NCI-H748 (cell line): ENCODE results near the gene VEPH1.

ENCODE experiments used
- DNase-seq: peaks from one replicate; lab custom pipeline; 2025; ENCODE audit not compliant: unreplicated experiment; lab: John Stamatoyannopoulos, UW

Gene VEPH1

GRCh38 chr3:157526036-157526435, 22.8 kb upstream of the VEPH1 start:
- DNase-seq = no peak

GRCh38 chr3:157523814-157524213, 20.6 kb upstream of the VEPH1 start:
- DNase-seq = no peak

- no peak for DNase-seq
Observed at GRCh38 chr3:157522648-157523047, 19.4 kb upstream of the VEPH1 start.

- no peak for DNase-seq
Observed at GRCh38 chr3:157520485-157521150, 17.4 kb upstream of the VEPH1 start.

- DNase-seq = no peak
Observed at GRCh38 chr3:157518881-157519280, 15.7 kb upstream of the VEPH1 start.

GRCh38 chr3:157516928-157517327, 13.7 kb upstream of the VEPH1 start:
- no peak for DNase-seq

GRCh38 chr3:157515398-157515797, 12.2 kb upstream of the VEPH1 start:
- no peak for DNase-seq

- no peak for DNase-seq
Observed at GRCh38 chr3:157514371-157514895, 11.2 kb upstream of the VEPH1 start.

GRCh38 chr3:157513585-157513984, 10.4 kb upstream of the VEPH1 start:
- no peak for DNase-seq

- no peak for DNase-seq
Observed at GRCh38 chr3:157512534-157512933, 9.3 kb upstream of the VEPH1 start.

GRCh38 chr3:157508461-157508860, 5.2 kb upstream of the VEPH1 start:
- no peak for DNase-seq

- no peak for DNase-seq
Observed at GRCh38 chr3:157501863-157502262, 1.4 kb downstream of the VEPH1 start.

- DNase-seq = peak; percentile 44
Observed at GRCh38 chr3:157500232-157500631, 3.0 kb downstream of the VEPH1 start.

GRCh38 chr3:157499342-157499963, 3.8 kb downstream of the VEPH1 start:
- no peak for DNase-seq

- DNase-seq = no peak
Observed at GRCh38 chr3:157498371-157498770, 4.8 kb downstream of the VEPH1 start.

- no peak for DNase-seq
Observed at GRCh38 chr3:157495846-157496245, 7.4 kb downstream of the VEPH1 start.

- peak; percentile 91 for DNase-seq
Observed at GRCh38 chr3:157494581-157495281, 8.5 kb downstream of the VEPH1 start.

- DNase-seq = peak; percentile 76
Observed at GRCh38 chr3:157493627-157494550, 9.3 kb downstream of the VEPH1 start.

GRCh38 chr3:157491136-157491535, 12.1 kb downstream of the VEPH1 start:
- no peak for DNase-seq

- DNase-seq = no peak
Observed at GRCh38 chr3:157488144-157488543, 15.1 kb downstream of the VEPH1 start.

GRCh38 chr3:157487339-157487738, 15.9 kb downstream of the VEPH1 start:
- no peak for DNase-seq
